Stimulated activated CD8-positive, alpha-beta memory T cell treated with anti-CD3 and anti-CD28 coated beads, Interleukin-15, amount 100 ng/mL, for 4 hours (primary cell): ENCODE data around the gene TSPYL6.
"Not testable (repeated sequence)": the region's sequence is repeated elsewhere in the genome, so short reads cannot be mapped to it uniquely, and the experiment has no call there.

ENCODE experiments used
- DNase-seq, 2 donors: peaks; one replicate each; pipeline ENCODE4 v3.0.0-alpha.2; 2020; ENCODE audit warnings: low read depth in 2 of 2

TSPYL6 gene

GRCh38 chr2:54256091-54256694, at the start of gene TSPYL6:
Gene TSPYL6 (minus strand): TSS chr2:54256229. CDS start chr2:54256151, 78 bp downstream.
- no peak for DNase-seq

GRCh38 chr2:54303631-54304030, 47.6 kb upstream of the TSPYL6 start:
- no peak for DNase-seq

GRCh38 chr2:54298514-54298913, 42.5 kb upstream of the TSPYL6 start:
- DNase-seq, result no peak

GRCh38 chr2:54295911-54296310, 39.9 kb upstream of the TSPYL6 start:
- DNase-seq, result no peak

GRCh38 chr2:54294665-54295064, 38.6 kb upstream of the TSPYL6 start:
- not testable (repeated sequence) for DNase-seq

- no peak for DNase-seq
Observed at GRCh38 chr2:54290356-54291025, 34.5 kb upstream of the TSPYL6 start.

GRCh38 chr2:54289917-54290316, 33.9 kb upstream of the TSPYL6 start:
- no peak for DNase-seq

- DNase-seq, result no peak
Observed at GRCh38 chr2:54287532-54287931, 31.5 kb upstream of the TSPYL6 start.

GRCh38 chr2:54285451-54285850, 29.4 kb upstream of the TSPYL6 start:
- no peak for DNase-seq

- no peak for DNase-seq
Observed at GRCh38 chr2:54284826-54285225, 28.8 kb upstream of the TSPYL6 start.

GRCh38 chr2:54279385-54279784, 23.4 kb upstream of the TSPYL6 start:
- no peak for DNase-seq

GRCh38 chr2:54275541-54275940, 19.5 kb upstream of the TSPYL6 start:
- DNase-seq, result no peak

- DNase-seq, result no peak
Observed at GRCh38 chr2:54274781-54275242, 18.8 kb upstream of the TSPYL6 start.

GRCh38 chr2:54271843-54272627, 16.0 kb upstream of the TSPYL6 start:
- no peak for DNase-seq

- no peak for DNase-seq
Observed at GRCh38 chr2:54271189-54271588, 15.2 kb upstream of the TSPYL6 start.

- DNase-seq, result no peak
Observed at GRCh38 chr2:54267577-54267976, 11.5 kb upstream of the TSPYL6 start.

- DNase-seq, result not testable (repeated sequence)
Observed at GRCh38 chr2:54265081-54265480, 9.1 kb upstream of the TSPYL6 start.

GRCh38 chr2:54262015-54262765, 6.2 kb upstream of the TSPYL6 start:
- DNase-seq, result no peak

GRCh38 chr2:54261537-54261936, 5.5 kb upstream of the TSPYL6 start:
- no peak for DNase-seq

- DNase-seq, result no peak
Observed at GRCh38 chr2:54260241-54260595, 4.2 kb upstream of the TSPYL6 start.

- no peak for DNase-seq
Observed at GRCh38 chr2:54259413-54260240, 3.6 kb upstream of the TSPYL6 start.
